H4 (cell line): ENCODE data around the gene JAZF1. TPM values are rescaled to one million over a fixed set of nuclear protein-coding genes. Genes with fewer than 3 reads are reported as not detected.

ENCODE experiments used
- DNase-seq: peaks from one replicate; pipeline ENCODE4 v3.0.0-alpha.2; 2015; ENCODE audit warnings: low spot score
- total RNA-seq: library from RNA; depleted of rRNA; stranded (reverse); fragments of >200 nt; shearing (Covaris generic); gene quantifications from 2 replicates; pipeline ENCODE4 v1.2.3, GENCODE V29; 2014; rRNA removed

The JAZF1 gene
- total RNA-seq, result 13.3 and 20.6 TPM in 2 replicates

DNA sequence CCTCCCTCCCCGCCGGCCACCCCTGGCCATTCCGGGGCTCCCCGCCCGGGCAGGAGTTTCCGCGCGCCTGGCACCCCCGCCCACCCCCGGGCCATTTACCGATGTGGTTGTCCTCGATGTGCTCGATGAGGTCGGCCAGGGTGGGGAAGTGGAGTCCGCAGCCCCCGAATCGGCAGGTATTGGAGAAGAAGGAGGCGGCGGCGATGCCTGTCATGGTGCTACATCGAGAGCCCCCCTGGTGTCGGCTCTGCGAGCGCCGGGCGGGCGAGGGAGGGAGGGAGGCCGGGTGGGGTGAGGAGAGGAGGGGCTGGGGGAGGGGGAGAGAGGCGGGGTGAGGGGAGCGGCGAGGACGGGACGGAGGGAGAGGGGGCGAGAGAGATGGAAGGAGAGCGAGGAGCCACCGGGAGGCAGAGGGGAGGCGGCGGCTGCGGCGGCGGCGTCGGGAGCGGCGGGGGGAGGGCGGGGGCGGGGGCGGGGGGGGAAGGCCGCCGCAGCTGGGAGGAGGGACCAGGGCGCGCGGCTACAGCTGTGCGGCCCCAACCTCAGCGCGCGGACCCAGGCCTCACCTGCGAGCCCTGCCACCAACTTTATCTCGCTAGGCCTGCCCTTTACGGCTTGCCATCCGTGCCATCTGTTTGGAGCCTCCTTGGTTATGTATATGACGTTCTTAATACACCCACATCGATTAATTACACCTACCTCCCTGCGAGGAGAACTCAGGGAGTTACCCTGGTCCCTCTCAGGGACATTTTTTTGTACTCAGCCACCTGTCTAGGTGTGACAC lies at the start of gene JAZF1:
Gene JAZF1 (minus strand): TSS at position 432 of the 784 bp plus-strand sequence.
- DNase-seq, result peak; percentile 71

DNA sequence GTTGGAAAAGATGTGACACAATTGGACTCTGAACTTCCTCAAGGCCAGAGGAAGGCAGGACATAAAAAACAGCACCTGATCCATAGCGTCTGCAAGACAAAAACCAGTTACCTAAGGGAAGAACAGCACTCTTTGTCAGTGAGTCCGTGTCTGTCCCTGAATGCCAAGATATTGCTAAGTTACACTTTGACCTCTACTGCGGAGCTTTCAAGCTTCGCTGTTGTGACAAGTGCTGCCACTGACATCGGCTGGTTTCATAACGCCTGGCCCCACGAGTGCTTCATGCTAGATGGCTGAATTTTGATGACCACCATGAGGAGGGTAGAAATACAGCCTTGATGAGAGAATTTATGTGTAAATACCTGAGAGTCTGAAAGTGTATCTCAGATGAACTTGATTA lies 49.7 kb upstream of the JAZF1 start:
- no peak for DNase-seq

DNA sequence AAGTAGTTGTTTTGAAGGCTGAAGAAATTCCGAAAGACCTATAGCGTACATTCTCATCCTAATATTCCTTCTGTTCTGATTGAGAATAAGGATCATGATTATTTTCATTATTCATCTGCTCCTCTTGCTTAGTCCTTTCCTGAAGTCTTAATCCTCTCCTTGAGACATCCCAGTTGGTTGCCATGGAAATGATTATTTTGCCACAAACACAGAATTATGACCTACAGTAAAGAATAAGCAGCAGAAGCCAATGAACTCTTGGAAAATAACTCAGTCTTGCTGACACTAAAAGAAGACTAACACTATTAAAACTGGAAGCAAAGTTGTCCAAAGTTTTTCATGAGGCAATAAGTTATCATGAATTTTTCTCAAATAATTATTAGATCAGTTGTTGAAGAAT lies 47.8 kb upstream of the JAZF1 start:
- DNase-seq, result no peak

DNA sequence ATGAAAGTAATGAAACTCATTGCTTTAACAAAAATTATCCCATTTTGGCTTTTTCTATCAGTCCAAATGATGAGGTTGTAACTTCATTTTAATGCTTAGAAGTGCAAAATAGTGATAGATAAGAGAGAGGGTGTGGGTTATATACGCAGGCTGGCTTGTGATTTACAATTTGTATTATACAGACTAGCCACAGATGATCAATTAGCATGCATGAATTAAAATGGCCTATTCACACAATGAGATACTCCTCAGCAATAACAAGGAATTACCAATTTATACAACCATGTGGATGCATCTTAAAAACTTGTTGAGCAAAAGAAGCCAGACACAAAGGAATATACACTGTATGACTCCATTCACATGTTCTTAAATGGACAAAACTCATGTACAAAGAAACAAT lies 45.4 kb upstream of the JAZF1 start:
- no peak for DNase-seq

DNA sequence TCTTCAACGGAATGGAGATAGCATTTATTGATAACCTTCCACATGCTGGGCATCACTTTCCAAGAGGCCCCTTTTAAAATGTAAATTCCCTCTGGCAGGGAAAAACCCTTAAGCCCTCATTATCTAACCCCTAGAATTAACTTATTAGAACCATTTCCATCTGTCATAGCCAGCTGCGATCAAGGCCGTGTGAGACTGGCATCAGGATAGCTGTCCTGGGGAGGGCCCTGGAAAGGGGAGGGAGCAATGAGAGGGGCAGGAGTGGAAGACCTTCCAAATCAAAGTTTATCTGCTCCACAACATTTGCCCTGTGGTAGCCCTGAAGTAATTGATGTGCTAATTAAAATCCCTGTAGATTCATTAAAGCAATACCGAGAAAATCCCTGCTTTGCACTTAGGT lies 45.0 kb upstream of the JAZF1 start:
- no peak for DNase-seq

DNA sequence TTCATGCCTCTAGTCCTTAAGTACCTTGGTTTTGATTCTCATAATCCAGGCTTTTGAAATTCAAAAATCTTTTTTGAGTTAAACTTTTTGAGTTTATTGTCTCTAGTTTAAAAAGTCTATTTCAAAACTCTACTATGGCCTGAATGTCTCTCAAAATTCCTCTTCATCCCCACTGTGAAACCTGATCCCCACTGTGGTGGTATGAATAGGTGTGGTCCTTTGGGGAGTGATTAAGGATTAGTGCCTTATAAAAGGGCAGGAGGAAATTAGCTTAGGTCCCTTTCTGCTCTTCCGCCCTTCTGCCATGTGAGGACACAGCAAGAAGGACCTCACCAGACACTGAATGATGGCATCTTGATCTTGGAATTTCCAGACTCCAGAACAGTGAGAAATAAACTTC lies 44.1 kb upstream of the JAZF1 start:
- DNase-seq, result no peak

DNA sequence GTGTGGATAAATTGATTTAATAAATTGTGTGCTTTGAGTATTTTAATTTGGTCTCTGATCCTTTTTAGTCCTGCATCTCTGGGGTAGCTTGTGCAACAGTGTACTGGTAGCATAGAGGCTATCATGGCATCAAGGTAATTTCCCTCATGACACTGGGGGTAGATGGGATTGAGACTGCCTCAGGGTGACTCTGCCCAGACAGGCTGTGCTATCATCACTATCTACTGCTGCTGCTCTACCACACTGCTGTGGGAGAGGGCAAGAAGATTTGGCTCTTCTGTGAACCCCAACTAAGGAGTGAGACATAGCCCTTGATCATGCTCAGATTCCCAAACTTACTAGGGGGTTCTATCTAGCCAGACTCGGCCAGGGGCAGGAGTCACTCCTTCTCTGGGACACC lies 43.6 kb upstream of the JAZF1 start:
- no peak for DNase-seq

DNA sequence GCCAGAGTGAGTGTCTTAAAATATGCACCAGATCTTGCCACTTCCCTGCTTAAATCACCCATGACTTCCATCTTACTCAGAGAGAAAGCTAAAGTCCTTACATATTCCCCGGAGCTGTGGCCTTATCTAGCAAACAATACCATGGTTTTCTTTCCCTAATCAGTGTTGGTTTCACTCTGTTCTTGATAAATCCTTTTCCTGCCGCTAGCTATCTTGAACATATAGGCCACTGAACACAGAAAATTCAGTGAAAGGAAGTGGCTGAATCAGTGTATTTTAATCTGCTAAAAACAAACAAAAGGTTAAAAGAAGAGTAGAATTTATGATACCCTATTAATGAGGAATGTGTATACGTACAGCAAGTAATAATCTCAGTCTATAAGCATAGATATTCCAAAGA lies 42.0 kb upstream of the JAZF1 start:
- DNase-seq, result no peak

DNA sequence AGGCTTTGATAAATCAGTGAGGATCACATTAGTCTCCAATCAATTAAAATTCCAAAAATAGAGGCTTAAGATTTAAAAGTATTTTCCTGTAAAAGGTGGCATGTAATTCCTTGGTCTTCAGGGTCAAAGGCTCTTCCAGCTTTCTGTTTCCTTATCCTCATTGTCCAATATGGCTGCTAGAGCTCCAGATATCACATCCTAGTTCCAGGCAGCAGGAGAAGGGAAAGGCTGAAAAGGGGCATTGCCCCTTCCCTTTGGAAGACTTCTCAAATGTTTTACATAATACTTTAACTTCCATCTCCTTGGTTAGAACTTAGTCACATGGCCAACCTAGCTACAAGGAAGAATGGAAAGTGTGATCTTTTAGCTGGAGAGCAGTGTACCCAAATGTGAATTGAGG lies 39.2 kb upstream of the JAZF1 start:
- no peak for DNase-seq

DNA sequence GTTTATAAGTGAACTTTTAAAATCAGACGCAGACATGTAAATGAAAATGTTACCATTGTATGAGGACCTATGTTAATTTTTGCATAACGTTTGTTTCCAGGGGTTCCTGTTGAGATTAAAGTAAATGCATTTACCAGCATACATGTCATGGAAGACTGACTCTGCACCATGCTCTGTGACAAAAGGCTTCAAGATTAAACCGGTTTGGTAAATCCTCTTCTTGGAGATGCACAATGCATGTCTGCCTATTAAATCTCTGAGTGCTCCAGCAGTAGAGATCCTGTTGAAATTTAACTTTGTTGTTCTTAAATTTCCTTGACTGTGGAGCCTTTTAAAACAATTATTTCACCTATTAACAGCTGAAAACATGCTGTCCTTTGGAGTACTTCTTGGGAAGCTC lies 36.5 kb upstream of the JAZF1 start:
- no peak for DNase-seq

DNA sequence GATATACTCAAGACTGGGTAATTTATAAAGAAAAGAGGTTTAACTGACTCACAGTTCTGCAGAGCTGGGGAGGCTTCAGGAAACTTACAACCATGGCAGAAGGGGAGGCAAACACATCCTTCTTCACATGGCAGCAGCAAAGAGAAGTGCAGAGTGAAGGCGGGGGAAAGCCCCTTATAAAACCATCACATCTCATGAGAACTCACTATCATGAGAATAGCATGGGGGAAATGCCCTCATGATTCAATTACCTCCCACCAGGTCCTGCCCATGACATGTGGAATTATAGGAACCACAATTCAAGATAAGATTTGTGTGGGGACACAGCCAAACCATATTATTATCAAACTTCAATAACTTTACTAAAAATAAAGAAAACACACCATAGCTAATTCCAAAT lies 30.4 kb upstream of the JAZF1 start:
- no peak for DNase-seq

DNA sequence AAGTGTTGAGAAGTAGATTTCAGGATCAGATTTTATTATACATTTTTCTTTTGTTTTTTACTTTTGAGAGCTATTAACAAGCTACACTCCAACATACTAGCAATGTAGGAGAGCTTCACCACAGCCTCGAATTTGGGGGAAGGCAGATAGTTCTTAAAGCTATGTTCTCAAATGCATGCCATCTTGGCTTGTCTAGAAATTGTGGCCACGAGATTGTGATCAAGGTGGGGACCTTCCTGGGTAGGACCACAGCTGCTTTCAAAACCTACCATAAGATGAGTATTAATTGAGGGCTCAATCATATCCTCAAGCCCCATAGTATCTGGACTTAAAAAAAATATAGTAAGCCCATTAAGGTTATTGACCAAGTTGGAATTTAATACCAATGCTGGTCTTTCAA lies 27.9 kb upstream of the JAZF1 start:
- no peak for DNase-seq

DNA sequence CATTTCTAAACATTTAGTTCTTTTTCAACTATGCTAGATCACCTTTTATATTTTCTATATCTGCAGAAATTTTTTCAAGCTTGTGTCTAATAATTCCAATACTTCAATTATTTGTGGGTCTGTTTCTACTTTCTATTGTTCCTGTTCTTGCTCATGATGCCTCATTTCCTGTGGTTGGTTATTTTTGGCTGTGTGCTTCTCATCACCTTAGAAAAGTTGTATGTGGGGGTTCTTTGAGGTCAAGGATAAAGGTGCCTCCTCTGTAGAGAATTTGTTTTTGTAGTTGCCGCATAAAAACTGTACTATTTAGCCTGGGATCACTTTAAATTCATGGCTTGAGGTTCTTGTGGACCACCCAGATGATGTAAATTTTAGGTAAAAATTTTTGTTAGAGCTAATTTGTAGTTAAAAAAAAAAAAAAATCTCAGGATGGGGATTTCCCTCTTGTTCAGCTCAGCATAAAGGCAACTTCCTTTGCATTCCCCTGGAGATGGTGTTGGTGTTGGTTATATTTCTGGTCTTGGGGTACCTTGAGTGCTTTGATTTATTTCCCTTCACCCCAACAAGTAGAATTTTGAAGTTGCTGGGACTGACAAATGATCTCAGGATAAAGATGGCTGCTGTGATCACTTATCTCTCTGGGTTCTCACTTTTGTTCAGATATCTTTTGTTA lies 27.0 kb upstream of the JAZF1 start:
- DNase-seq, result no peak

DNA sequence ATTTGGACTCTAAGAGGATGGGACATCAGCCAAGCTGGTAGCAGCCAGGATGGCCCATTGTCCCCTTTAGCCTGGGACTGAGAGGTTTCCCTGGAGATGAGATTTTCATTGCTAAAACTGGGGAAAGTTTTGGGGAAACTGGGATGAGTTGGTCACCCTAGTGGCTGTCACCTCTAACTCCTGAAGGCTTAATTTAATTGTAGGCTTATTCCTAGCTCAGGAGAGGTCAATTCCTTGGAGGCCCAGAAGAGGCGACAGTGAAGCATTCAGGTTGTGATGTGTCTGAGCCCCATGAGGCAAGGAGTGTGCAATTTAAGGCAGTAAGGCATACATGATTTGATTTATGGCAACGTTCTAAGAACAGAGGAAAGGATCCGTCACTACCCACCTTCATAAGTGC lies 24.9 kb upstream of the JAZF1 start:
- no peak for DNase-seq

DNA sequence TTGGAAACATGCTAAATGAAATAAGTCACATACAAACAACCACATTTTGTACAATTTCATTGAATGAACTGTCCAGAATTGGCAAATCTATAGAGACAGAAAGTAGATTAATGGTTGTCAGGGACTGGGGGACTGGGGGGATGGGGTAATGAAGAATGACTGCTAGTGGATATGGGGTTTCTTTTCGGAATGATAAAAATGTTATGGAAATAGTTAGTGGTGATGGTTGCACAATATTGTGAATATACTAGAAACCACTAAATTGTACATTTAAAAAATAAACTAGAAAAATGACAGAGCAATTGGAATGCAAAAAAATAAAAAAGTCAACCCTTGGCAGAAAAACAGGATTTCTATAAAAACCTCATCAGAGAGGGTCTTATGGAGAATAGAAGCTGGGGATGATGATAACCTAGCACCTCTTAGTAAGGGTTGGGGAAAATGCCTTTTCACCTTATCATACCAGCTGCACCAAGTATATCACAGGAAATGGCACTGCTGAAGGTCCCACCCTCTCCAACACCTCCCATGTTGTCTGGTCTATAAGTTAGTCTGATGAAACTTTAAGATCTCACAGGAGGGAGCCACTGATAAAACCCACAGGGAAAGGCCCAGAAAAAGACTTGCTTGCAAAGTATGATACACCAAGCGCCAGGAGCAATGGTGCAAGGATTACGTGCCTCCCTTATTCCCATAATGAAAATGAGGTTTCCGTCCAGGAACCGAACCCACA lies 23.1 kb upstream of the JAZF1 start:
- no peak for DNase-seq

DNA sequence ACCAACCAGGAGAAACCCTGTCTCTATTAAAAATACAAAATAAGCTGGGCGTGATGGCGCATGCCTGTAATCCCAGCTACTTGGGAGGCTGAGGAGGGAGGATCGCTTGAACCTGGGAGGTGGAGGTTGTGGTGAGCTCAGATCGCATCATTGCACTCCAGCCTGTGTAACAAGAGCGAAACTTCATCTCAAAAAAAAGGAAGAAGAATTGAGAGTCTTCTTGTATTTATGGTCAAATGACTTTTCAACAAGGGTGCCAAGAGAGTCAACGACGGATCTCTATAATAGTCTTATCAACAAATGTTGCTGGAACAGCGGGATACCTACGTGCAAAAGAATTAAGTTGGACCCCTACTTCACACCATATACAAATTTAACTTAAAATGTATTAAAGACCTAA lies 21.6 kb upstream of the JAZF1 start:
- no peak for DNase-seq

DNA sequence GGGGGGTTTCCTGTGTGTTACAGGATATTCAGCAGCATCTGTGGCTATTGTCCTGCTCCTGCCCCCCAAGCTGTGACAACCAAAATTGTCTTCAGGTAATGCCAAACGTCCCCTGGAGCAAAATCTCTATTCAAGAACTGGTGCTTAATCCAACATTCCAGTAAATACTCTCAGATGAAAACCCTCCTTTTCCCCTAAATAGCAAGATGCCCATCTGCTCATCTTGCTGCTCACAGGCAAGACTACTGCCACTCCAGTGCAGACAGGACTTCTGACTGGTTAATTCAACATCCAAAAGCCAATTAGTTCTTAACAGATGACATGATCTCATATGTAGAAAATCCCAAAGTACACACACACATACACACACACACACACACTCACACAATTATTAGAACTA lies 20.5 kb upstream of the JAZF1 start:
- DNase-seq, result no peak

DNA sequence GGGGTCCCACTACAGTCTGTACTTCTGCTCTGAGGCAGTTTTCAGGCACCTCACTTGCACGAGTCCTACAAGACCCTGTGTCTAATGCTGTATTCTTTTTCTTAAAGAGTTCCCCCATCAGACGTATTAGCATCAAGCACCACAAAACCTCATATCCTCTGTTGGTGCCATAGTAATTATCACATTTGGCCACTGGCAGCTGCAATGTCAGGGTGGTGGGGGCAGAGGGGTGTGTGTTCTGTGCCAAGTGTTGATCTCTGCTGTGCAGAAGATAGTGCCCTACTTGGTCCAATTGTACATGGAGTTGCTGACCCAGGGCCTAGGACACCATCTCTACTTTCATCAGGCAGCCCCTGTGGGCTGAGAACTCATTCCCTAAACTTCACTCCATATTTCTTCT lies 20.0 kb upstream of the JAZF1 start:
- no peak for DNase-seq

DNA sequence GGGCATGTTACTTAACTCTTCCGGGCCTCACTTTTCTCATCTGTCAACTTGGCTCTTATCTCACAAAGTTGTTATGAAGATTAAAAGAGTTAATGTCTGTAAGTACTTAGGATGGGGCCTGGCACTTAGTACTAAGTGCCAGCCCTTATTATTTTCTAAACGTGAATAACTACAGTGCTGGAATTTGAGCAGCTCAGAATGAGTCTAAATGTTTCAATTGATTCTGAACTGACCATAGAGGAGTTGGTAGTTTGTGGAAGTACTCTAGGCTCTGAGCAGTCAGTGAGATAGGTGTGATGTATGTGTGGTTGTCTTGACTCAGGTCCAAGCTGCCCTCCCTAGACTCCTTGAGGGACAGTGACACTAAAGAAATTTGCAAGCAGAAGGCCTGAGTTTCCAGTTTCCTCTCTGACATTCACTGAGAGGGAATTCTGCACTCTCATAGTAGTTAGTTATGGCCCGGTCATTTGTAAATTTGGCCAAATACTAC lies 18.5 kb upstream of the JAZF1 start:
- no peak for DNase-seq

DNA sequence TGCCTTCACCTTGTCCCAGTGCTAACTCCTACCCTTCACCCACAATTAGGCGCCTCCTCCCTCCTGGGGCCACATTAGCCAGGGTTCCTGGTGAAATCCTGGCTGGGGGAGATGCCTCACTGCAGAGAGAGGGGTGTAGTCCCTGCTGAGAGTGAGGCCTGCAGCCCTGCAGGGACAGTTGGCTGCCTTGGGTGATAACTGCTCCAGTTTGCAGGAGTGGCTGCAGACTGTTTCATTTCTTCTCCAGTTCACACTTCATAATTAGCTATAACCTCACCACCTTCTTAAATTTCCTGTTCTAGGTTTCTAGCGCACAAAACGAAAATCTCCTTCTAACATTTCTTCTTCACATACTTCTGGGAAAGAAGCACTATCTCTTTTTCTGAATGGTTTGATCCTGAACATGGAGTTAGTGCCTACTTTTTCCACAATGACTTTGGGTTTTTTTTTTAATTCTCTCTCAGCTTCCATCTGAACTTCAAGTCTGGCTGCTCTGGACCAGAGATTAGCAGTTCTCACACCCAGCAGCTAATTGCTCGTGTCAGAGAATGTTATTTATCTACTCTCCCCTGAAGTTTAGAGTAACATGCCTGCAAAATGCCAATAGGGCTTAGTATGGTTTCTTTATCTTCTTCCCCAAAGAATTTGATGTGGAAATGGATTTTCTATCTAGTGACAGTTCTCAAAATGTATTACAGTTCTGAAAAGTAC lies 15.5 kb upstream of the JAZF1 start:
- no peak for DNase-seq

DNA sequence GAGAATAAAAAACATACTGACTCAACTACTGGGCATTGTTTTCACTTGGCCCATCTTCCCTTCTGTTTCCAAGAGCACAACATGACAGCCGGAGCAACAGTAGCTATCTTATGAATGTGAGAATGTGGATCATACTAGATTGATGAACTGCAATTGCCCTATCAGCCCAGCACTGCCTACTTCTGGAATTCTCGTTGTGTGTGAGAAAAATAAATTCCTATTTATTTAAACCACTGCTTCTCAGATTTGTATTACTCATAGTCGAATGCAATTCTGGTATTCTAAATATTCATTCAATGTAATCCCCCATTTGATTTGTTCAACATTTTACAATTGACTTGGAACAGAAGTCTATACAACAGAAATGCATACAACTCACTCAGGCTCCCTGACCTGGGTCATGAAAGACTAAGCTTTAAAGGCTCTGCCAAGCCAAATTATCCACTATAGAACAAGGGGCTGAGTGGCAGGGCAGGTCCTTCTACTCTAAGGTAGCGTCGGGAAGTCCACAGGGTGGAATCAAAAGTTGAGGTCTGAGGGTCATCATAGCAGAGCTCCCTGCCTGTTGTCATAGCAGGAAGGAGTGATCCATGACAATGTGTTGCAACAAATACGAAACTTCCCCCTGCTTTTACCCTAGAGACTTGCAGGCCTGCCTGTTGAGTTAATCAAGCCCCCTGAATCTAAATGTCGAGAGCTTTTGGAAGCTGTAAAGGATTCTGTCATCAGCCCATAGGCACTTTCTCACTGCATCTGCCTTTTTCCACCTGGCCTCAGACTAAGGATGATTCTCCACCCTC lies 12.4 kb upstream of the JAZF1 start:
- no peak for DNase-seq
